Activated CD4-positive, alpha-beta T cell treated with anti-CD3 and anti-CD28 coated beads, Interleukin-2, amount 50 U/mL, for 1 hour (primary cell): ENCODE results near the gene TCEAL6.
A peak's percentile ranks its signal among the peaks of the same experiment; 100 is the strongest.
"Not testable (repeated sequence)": the region's sequence is repeated elsewhere in the genome, so short reads cannot be mapped to it uniquely, and the experiment has no call there.

Experiments
- DNase-seq: peaks from one replicate; pipeline ENCODE4 v3.0.0-alpha.2; 2020

Gene TCEAL6

DNA sequence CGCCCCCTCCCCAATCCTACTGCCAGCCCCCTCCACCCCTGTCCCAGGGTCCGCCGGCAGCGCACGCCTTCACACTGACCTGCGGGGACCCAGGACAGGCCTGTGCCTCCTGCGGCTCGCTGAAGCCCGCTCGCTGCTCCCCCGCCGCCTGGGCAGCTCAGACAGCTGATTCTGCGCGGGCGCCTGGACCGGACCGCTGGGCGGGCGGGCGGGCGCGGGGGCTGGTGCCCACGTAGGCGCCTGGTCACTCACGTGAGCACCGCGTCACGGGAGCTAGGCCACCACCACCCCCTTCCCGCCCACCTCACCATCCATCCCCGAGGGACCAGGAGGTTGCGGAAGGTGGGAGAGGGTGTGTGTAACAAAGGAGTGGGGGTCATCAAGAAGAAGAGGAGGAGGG is at the start of gene TCEAL6:
Gene TCEAL6 (minus strand): TSS at position 208 of the 400 bp plus-strand sequence.
- not testable (repeated sequence) for DNase-seq

GRCh38 chrX:102185967-102186720 is 43.9 kb upstream of the TCEAL6 start:
- DNase-seq, result no peak

DNA sequence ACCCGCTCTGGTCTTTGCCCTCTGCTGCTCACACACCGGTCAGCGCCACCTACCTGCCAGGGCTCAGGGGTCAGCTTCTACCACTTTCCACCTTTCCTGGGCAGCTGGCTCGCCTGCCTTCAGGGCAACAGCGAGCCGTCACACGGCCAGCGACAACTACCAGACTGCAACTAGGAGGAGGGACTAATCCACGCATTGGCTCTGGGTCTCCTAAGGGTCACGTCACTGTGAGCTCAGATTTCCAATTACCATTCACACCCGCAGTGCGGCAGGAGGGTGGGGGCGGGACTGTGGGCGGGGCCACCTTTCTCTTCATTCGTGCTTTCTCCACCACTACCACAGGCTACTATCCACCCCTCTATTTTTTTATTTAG is 13.5 kb upstream of the TCEAL6 start, which contains the start of gene BEX5:
Gene BEX5 (minus strand): TSS at position 172 of the 374 bp plus-strand sequence. CDS start 1,712 bp downstream, outside the sequence.
- peak; percentile 41 for DNase-seq

GRCh38 chrX:102154900-102155805 is 12.9 kb upstream of the TCEAL6 start:
- DNase-seq, result peak; percentile 6

- no peak for DNase-seq
Observed at GRCh38 chrX:102154218-102154860, 12.1 kb upstream of the TCEAL6 start.

DNA sequence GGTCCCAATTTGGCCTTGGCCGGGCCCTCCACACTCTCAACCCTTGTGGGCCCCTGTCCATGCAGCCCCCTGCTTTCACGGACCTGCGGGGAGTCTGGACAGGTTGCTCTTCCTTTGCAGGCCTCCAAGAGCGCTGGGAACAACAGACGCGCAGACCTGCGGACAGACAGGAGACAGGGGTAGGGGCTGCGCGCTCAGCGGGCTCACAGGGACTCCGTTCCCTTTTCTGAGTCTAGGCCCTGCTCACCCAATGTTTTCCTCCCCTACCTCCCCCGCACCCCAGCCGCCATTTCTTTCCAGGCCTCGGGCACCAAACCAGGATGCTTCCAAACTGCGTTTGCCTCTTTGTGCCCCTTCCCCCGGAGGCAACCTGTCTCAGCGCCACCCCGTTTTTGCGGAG is 650 bp downstream of the TCEAL6 start:
- not testable (repeated sequence) for DNase-seq

DNA sequence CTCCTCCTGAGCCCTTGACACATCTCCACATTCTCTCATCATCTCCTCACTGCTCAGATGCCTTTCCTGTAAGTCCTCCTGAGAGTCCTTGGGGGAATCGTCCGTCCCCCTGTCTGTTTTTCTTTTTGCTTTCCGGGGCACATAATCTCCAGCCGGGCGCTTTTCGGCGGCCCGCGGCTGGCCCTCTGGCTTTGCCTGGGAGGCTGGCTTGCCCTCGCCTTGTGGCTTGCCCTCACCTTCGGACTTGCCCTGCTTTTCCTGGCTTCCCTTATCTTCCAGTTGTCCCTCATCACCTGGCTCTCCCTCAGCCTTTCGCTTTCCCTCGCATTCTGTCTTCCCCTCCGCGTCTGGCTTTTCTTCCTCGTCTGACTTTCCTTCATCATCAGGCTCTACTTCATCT is 1.4 kb downstream of the TCEAL6 start:
- DNase-seq, result not testable (repeated sequence)

DNA sequence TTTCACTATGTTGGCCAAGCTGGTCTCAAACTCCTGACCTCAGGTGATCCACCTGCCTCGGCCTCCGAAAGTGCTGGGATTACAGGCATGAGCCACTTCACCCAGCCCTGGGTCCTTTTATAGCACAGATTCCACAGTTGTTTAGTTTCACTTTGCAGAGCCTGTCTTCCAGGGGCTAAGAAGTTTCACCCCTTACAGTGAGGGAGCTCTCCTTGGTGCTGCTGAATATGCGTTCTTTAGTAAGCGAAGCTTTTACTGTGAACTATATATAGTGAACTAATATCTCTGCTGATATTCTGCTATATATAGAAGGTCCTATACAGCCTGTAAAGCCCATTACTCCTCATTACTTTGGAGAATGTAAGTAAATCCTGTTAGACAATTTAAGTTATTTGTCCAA is 4.2 kb downstream of the TCEAL6 start:
- DNase-seq, result no peak

DNA sequence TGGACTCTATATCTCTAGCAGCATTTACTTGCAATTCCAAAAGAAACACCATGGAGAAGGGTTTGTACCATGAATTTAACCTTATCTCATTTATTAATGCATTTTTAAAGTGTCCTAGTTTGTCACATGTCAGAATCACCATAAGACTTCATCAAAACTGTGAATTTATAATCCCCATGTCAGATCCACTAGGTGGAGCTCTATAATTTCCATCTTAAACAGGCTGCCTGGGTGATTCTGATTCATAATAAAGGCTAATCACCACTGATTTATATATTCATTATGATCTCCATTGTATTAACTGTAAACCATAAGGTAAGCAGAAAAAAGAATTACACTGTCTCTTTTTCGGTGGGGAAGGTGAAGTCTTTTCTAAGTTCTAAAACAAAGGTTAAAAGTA is 12.8 kb downstream of the TCEAL6 start:
- DNase-seq, result no peak

DNA sequence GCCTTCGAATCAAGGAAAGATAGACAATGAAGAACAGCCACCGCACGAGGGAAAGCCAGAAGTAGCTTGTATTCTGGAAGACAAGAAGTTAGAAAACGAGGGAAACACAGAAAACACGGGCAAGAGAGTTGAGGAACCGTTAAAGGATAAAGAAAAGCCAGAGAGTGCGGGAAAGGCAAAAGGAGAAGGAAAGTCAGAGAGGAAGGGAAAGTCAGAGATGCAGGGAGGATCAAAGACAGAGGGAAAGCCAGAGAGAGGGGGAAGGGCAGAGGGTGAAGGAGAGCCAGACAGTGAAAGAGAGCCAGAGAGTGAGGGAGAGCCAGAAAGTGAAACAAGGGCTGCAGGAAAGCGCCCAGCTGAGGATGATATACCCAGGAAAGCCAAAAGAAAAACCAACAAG is 15.4 kb downstream of the TCEAL6 start:
- no peak for DNase-seq

- not testable (repeated sequence) for DNase-seq
Observed at GRCh38 chrX:102126080-102126818, 16.0 kb downstream of the TCEAL6 start.

GRCh38 chrX:102125436-102125835 is 16.8 kb downstream of the TCEAL6 start, which contains the start of gene TCEAL2:
Gene TCEAL2, plus strand, starts transcription at chrX:102125679. Its CDS starts 1,152 bp downstream, at chrX:102126831.
- peak; percentile 1 for DNase-seq

GRCh38 chrX:102125014-102125413 is 17.3 kb downstream of the TCEAL6 start:
- DNase-seq, result not testable (repeated sequence)

DNA sequence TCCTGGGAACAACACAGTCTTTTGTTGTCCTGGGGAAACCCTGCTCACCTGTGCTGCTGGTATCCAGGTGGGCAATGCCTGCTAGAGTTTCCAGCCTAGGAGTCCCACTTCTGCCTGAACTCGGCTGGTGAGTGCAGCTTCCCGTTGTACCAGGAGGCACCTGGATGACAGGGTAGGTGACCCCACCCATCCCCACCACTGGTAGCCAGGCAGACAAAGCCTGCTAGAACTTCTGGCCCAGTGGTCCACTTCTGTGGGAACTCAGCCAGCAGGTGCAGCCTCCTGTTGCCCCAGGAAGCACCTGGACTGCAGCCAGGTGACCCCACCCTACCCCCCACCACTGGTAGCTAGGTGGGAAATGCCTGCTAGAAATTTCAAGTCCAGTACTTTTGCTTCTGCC is 26.5 kb downstream of the TCEAL6 start:
- DNase-seq, result no peak

- DNase-seq, result no peak
Observed at GRCh38 chrX:102113367-102113766, 28.9 kb downstream of the TCEAL6 start.
